Measurements from ENCODE around the gene SMC3. TPM values are rescaled to one million over a fixed set of nuclear protein-coding genes. Genes with fewer than 3 reads are reported as not detected.

SMC3 gene
- polyA plus RNA-seq, 2 of the 4 experiments (the other 2 are of a cell fraction): 59.5 to 60.5 TPM

DNA sequence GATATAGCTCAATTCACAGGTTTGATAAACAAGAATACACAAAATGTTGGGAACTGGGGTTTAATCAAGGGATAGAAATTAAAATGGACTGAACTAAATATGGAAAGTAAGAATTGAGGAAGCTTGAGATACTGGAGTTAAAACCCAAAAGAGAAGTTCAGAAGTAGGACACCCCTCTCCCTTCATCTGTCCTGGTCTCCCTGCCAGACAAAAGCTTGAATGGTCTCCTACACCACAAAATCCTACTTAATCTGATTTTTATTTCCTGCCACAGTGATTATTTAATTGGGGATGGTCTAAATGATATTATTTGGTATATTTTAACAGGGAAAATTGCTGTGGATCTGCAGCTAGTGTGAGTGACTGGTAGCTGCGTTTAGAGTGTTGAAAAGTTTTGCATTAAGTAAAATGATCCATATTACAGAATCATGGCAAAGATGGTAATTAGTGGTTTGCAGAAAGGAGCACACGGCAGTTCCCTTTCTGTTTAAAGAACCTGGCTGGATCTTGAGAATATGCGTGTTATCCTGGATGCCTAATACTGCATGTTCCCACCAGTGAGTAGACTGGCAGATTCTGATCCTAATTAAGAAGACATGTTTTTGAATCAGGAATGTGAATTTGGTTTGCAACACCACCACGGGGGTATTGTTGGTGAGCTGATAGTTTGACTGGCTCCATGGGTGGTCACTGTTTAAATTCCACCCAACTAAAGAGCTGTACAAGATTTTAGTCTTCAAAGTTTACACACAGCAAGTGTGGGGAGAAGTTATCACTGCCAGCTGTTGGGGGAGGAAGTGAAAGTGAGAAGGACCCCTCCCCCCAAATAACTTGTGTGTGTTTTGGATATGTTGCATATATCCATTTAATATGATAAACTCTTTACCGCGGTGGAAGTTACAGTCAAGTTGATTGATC is 82.1 kb downstream of the SMC3 start:
- no peak for TF ChIP-seq NPAS2 (CRISPR knock-in tag; IDR thresholded peaks at IDR 0.05; ENCODE audit: borderline replicate concordance)
- no peak for TF ChIP-seq RARB (CRISPR knock-in tag; IDR thresholded peaks at IDR 0.05)
- no peak for TF ChIP-seq ZNF302 (CRISPR knock-in tag; IDR thresholded peaks at IDR 0.05)
- TF ChIP-seq JUNB (IDR thresholded peaks at IDR 0.05): no peak
- no peak for TF ChIP-seq JUN (IDR thresholded peaks at IDR 0.05)
- no peak for TF ChIP-seq BCL3 (IDR thresholded peaks at IDR 0.05)
- TF ChIP-seq KDM5A (IDR thresholded peaks at IDR 0.05): no peak
- TF ChIP-seq EHF (CRISPR knock-in tag; IDR thresholded peaks at IDR 0.05): no peak
- no peak for TF ChIP-seq SREBF2 (IDR thresholded peaks at IDR 0.05)
- TF ChIP-seq CEBPB (IDR thresholded peaks at IDR 0.05): no peak
- TF ChIP-seq EP300 (IDR thresholded peaks at IDR 0.05): no peak
- TF ChIP-seq E2F6 (IDR thresholded peaks at IDR 0.05; ENCODE audit: borderline replicate concordance, low read depth): no peak
- no peak for TF ChIP-seq FOSB (CRISPR knock-in tag; IDR thresholded peaks at IDR 0.05)
- TF ChIP-seq, protein P1, sequence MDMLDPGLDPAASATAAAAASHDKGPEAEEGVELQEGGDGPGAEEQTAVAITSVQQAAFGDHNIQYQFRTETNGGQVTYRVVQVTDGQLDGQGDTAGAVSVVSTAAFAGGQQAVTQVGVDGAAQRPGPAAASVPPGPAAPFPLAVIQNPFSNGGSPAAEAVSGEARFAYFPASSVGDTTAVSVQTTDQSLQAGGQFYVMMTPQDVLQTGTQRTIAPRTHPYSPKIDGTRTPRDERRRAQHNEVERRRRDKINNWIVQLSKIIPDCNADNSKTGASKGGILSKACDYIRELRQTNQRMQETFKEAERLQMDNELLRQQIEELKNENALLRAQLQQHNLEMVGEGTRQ (IDR thresholded peaks at IDR 0.05): no peak
- TF ChIP-seq, protein P2, sequence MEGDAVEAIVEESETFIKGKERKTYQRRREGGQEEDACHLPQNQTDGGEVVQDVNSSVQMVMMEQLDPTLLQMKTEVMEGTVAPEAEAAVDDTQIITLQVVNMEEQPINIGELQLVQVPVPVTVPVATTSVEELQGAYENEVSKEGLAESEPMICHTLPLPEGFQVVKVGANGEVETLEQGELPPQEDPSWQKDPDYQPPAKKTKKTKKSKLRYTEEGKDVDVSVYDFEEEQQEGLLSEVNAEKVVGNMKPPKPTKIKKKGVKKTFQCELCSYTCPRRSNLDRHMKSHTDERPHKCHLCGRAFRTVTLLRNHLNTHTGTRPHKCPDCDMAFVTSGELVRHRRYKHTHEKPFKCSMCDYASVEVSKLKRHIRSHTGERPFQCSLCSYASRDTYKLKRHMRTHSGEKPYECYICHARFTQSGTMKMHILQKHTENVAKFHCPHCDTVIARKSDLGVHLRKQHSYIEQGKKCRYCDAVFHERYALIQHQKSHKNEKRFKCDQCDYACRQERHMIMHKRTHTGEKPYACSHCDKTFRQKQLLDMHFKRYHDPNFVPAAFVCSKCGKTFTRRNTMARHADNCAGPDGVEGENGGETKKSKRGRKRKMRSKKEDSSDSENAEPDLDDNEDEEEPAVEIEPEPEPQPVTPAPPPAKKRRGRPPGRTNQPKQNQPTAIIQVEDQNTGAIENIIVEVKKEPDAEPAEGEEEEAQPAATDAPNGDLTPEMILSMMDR (IDR thresholded peaks at IDR 0.05): no peak
- TF ChIP-seq POLR2A (IDR thresholded peaks at IDR 0.05; ENCODE audit: low read length): no peak
- no peak for TF ChIP-seq ZSCAN20 (CRISPR knock-in tag; IDR thresholded peaks at IDR 0.05)
- 81% methylated on average over 6 of the region's 6 CpGs for WGBS (ENCODE audit: missing lambda C conversion rate)
- Histone ChIP-seq H3K27ac (0 out of 6 replicates have a peak overlapping the region, but pooled peaks of 1 of the 2 experiments have one; percentile 1), H3K4me2 (0 out of 3 replicates have a peak overlapping the region, but pooled peaks have one; percentile 41), H3K4me1 (peaks cover 55% of the 10 kb centered on the region), H3K4me3 (no peak overlapping the region), H3K9me3 (no peaks in the 10 kb centered on the region)
- ChIA-PET CTCF (interaction anchor here (0.5 to 4.8 kb wide), 7 partner anchors 11 to 1870 kb away, joined by 3 to 23 read pairs (median 3); no protein-coding TSS in a partner anchor), POLR2A (interaction anchor here (1.3 kb wide), 1 partner anchor 22 kb away, joined by 3 read pairs; no protein-coding TSS in a partner anchor)
- no peak for ATAC-seq
- FAIRE-seq: no peak
- DNase-seq (ENCODE audit: low read depth in 1 of 2, low spot score in 1 of 2): no peak

- 48% methylated on average over 1 of the region's 1 CpG for WGBS (ENCODE audit: missing lambda C conversion rate)
- Histone ChIP-seq H3K9me3 (no peaks in the 10 kb centered on the region), H3K4me3 (no peak overlapping the region), H3K4me2 (no peak overlapping the region), H3K4me1 (peaks cover 53% of the 10 kb centered on the region), H3K27ac (no peak overlapping the region)
- DNase-seq (ENCODE audit: low read depth in 1 of 2, low spot score in 1 of 2) (no peak), ATAC-seq (no peak), FAIRE-seq (no peak)
- ChIA-PET CTCF (interaction anchor here (0.6 to 4.8 kb wide), 2 partner anchors 22 to 29 kb away, joined by 3 to 23 read pairs; no protein-coding TSS in a partner anchor), POLR2A (no interaction called here)
- TF ChIP-seq TP53 (CRISPR knock-in tag; IDR thresholded peaks at IDR 0.05) (no peak), ZSCAN20 (CRISPR knock-in tag; IDR thresholded peaks at IDR 0.05) (no peak), CEBPB (IDR thresholded peaks at IDR 0.05) (no peak), HDAC2 (IDR thresholded peaks at IDR 0.05) (no peak), CHD4 (IDR thresholded peaks at IDR 0.05; ENCODE audit: borderline replicate concordance) (no peak), CBX2 (IDR thresholded peaks at IDR 0.05; ENCODE audit: borderline replicate concordance, low read depth) (no peak), MAZ (IDR thresholded peaks at IDR 0.05; ENCODE audit: borderline replicate concordance, low read depth, low read length) (no peak)
Measured at GRCh38 chr10:110650265-110650668, 82.8 kb downstream of the SMC3 start.
